Measurements from ENCODE around the gene OR56B4. TPM values are rescaled to one million over a fixed set of nuclear protein-coding genes. Genes with fewer than 3 reads are reported as not detected.
"Not testable (repeated sequence)": the region's sequence is repeated elsewhere in the genome, so short reads cannot be mapped to it uniquely, and the experiment has no call there.

OR56B4 gene, protein sequence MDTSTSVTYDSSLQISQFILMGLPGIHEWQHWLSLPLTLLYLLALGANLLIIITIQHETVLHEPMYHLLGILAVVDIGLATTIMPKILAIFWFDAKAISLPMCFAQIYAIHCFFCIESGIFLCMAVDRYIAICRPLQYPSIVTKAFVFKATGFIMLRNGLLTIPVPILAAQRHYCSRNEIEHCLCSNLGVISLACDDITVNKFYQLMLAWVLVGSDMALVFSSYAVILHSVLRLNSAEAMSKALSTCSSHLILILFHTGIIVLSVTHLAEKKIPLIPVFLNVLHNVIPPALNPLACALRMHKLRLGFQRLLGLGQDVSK
- not detected for total RNA-seq

DNA sequence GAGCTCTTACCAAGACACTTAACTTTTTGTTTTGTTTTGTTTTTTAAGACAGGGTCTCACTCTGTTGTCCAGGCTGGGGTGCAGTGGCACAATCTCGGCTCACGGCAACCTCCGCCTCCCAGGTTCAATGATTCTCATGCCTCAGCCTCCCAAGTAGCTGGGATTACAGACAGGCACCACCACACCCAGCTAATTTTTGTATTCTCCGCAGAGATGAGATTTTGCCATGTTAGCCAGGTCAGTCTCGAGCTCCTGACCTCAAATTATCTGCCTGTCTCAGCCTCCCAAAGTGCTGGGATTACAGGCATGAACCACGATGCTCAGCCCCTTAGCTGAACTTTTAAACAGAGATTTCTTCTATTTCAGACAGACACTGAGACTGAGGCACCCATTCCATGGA lies at the start of gene OR56B4:
Gene OR56B4, plus strand, starts transcription at position 301 of the 400 bp plus-strand sequence. Its CDS starts 95 bp downstream, at position 396.
- DNase-seq (ENCODE audit: low spot score); ATAC-seq (ENCODE audit: low FRiP score): not testable (repeated sequence)

DNA sequence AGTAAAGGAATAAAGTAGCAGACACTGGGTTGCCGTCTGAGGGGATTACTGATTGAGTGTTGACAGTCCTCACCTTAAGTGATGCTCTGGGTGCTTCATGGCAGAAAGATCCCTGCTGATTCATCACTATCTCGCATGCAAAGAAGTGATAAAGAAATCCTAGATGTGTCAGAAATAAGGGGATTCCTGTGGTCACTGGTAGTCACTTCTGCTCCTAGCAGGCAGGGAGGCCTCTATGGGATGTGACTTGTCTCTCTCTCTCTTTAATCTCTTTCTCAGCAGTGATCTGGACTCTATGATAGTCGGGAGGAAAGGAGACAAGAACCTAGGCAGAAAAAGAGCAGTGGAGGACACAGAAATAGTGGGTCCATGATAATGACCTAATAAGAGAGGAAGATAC lies 46.0 kb upstream of the OR56B4 start:
- ATAC-seq (ENCODE audit: low FRiP score) (no peak), DNase-seq (ENCODE audit: low spot score) (no peak)
- TF ChIP-seq, protein P1, sequence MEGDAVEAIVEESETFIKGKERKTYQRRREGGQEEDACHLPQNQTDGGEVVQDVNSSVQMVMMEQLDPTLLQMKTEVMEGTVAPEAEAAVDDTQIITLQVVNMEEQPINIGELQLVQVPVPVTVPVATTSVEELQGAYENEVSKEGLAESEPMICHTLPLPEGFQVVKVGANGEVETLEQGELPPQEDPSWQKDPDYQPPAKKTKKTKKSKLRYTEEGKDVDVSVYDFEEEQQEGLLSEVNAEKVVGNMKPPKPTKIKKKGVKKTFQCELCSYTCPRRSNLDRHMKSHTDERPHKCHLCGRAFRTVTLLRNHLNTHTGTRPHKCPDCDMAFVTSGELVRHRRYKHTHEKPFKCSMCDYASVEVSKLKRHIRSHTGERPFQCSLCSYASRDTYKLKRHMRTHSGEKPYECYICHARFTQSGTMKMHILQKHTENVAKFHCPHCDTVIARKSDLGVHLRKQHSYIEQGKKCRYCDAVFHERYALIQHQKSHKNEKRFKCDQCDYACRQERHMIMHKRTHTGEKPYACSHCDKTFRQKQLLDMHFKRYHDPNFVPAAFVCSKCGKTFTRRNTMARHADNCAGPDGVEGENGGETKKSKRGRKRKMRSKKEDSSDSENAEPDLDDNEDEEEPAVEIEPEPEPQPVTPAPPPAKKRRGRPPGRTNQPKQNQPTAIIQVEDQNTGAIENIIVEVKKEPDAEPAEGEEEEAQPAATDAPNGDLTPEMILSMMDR (IDR thresholded peaks at IDR 0.05) = no peak

DNA sequence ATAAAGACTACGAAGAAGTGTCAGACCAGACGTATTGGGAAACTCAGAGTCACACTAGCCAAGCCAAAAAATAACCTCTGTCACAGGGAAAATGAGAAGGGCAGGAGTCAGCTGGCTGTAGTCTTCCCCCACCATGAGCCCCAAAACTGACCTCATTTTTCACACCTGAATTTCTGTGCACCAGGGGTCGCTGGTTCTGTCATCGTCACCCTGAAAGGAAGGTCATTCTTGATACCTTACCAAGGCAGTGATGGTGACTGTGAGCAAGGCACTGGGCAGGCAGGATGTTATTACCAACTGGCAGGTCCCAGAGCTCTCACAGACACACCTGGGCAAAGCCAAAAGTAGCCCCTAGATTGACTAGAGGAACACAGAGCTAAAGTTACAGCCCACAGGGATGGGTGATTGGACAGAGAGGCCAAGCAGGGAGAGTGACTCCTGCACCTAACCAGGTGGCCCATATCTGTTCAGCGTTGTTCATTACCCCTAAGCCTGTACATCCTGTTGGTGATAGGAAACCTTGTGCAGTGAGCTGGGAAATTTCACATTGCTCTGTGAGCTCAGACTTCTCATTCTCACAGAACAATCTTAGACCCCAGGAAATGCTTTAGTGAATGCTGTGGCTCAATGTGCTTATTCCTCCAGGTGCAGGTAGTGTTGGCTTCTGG lies 44.7 kb upstream of the OR56B4 start:
- TF ChIP-seq, protein P1 (IDR thresholded peaks at IDR 0.05) = no peak
- ATAC-seq (ENCODE audit: low FRiP score) (no peak), DNase-seq (ENCODE audit: low spot score) (no peak)

DNA sequence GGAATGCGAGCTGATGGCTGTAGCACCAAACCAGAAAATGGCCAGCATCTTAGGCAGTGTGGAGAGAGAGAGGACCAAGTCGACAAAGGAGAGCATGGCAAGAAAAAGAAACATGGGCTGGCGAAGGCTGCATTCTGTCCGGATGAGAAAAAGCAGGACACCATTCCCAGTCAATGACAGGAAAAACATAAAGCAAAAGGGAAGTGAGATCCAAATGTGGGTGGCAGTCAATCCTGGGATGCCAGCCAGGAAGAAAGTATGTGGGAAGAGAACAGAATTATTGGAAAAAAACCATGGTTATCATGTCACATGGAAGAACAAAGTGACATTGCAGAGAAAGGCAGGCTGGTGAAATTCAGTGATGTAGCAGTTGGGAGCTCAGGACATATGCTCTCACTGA lies 40.0 kb upstream of the OR56B4 start:
- DNase-seq (ENCODE audit: low spot score) (no peak), ATAC-seq (ENCODE audit: low FRiP score) (no peak)
- TF ChIP-seq, protein P1 (IDR thresholded peaks at IDR 0.05) = no peak

DNA sequence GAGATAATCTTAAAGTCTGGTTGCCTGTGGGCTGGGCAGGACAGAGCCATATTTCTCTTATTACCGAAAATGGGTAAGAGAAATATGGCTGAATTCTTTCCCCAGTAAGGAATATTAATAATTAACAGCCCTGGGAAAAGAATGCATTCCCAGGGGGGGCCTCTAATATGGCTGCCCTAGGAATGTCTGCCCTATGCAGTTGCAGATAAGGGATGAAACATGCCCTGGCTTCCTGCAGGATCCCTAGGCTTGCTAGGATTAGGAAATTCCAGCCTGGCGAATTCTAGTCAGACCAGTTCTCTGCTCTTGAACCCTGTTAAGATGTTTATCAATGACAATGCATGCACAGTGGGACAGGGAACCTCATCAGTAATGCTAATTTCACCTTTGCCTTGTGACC lies 31.0 kb upstream of the OR56B4 start:
- ATAC-seq (ENCODE audit: low FRiP score); DNase-seq (ENCODE audit: low spot score): not testable (repeated sequence)

DNA sequence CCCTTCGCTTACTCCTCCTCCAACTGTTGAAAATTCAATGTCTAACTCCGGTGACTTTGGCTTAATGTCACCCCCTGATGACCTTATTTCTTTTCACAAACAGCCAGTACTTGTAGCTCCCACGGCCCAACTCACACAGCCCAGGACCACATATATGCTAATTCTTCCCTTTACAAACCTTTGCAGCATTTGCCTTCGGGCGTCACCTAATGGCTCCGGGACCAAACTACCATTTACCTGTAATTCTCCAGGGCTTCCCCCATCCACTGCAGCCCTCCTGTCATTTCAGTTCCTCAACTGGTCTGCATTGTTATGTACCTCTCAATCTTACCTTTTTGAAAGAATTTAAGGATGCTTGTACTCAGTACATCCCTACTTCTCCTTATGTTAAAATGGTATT lies 29.8 kb upstream of the OR56B4 start:
- TF ChIP-seq, protein P1 (IDR thresholded peaks at IDR 0.05) = no peak
- DNase-seq (ENCODE audit: low spot score) = no peak
- no peak for ATAC-seq (ENCODE audit: low FRiP score)

DNA sequence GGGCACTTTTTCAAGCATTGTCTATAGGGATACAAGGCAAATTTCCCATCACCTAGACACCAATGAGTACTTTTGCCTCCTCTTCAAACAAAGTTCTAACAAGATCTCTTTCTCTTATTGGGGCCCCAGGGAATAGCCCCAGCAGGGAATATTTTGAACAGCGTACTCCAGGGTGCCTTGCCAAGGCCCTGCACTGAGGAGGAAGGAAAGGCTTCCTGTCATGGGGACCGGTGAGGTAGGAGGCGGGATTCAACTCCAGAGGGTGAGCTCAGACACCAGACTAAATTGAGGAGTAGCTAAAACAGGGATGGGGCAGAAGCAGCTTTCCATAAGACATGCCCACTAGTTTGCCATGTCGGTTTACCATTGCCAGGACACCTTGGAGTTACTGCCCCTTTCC lies 28.0 kb upstream of the OR56B4 start:
- DNase-seq (ENCODE audit: low spot score) = no peak
- ATAC-seq (ENCODE audit: low FRiP score) = no peak
- TF ChIP-seq, protein P1 (IDR thresholded peaks at IDR 0.05) = no peak

DNA sequence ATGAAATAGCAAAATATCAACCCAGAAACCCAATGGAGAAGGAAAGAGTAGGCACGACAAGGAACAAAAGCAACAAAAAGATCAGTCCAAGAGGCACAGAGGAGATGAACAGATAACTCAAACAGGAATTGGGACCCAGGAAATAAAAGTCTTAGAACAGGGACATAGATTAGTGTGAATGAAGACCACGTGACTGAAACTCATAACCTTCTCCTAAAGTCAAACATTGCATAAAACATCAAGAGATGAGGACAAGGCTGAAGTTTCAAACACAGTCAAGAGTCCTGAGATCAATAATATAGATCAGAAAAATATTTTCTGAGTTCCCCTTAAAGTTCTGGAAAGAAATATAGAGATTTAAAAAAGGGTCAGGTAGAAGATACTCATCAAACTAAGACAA lies 24.4 kb upstream of the OR56B4 start:
- TF ChIP-seq, protein P1 (IDR thresholded peaks at IDR 0.05) = no peak
- DNase-seq (ENCODE audit: low spot score) (no peak), ATAC-seq (ENCODE audit: low FRiP score) (no peak)
